Right lobe of liver (tissue), 6 donors: Measurements from ENCODE around the gene NOP16. TPM values are rescaled to one million over a fixed set of nuclear protein-coding genes. Genes with fewer than 3 reads are reported as not detected.
A peak's percentile ranks its signal among the peaks of the same experiment; 100 is the strongest.
"Not testable (repeated sequence)": the region's sequence is repeated elsewhere in the genome, so short reads cannot be mapped to it uniquely, and the experiment has no call there.

Source experiments
- ATAC-seq, 4 donors: fragments of 200-7000 bp; cut with Tn5 transposase; one replicate each; pipeline ENCODE4 v1.9.1; 2020; ENCODE audit warnings: mild to moderate bottlenecking in 4 of 4, moderate library complexity in 4 of 4
- DNase-seq, 3 donors: peaks; one replicate each; pipeline ENCODE4 v3.0.0-alpha.2; 2020
- H3K27ac ChIP-seq, 3 donors: fragments of 200-600 bp; one replicate each; pipeline ENCODE4 v1.8.0; 2022
- H3K27me3 ChIP-seq, 2 donors: fragments of 200-600 bp; one replicate each; pipeline ENCODE4 v1.8.0; 2022
- H3K36me3 ChIP-seq, 4 donors: fragments of 200-600 bp; sonication (generic) in 1 of 4; one replicate each; pipeline versions ENCODE4 v1.5.1 to v1.8.0; 2017 to 2022; ENCODE audit warnings: control low read depth in 1 of 4
- H3K4me1 ChIP-seq, 4 donors: fragments of 200-600 bp; sonication (generic) in 1 of 4; one replicate each; pipeline versions ENCODE4 v1.5.1 to v1.8.0; 2017 to 2022; ENCODE audit warnings: control low read depth in 1 of 4
- H3K4me3 ChIP-seq, 3 donors: fragments of 200-600 bp; one replicate each; pipeline ENCODE4 v1.8.0; 2022
- H3K9me3 ChIP-seq, 4 donors: fragments of 200-600 bp; sonication (generic) in 1 of 4; one replicate each; pipeline versions ENCODE4 v1.5.1 to v1.8.0; 2017 to 2022; ENCODE audit warnings: control low read depth in 1 of 4
- CTCF ChIP-seq, 4 donors: fragments of 200-600 bp in 3 of 4; fragments of 450-650 bp in 1 of 4; IDR thresholded peaks; one replicate each; pipeline versions ENCODE4 v1.5.1 to v1.8.0; 2016 to 2022; ENCODE audit warnings: antibody characterized with exemption in 4 of 4, mild to moderate bottlenecking in 2 of 4
- POLR2A ChIP-seq: fragments of 450-650 bp; IDR thresholded peaks from one replicate; pipeline ENCODE4 v1.6.1; 2017; ENCODE audit warnings: antibody characterized with exemption, mild to moderate bottlenecking
- WGBS: methylation state at CpG from one replicate; pipeline ENCODE4 v1.1.6; 2018; ENCODE audit warnings: low coverage, low lambda C conversion rate; ENCODE audit not compliant: insufficient coverage; ENCODE audit errors: missing lambda C conversion rate; 5-methylcytosine and 5-hydroxymethylcytosine counted together
- intact Hi-C, 2 donors: fragments of 100-400 bp; cut with DNase I; formaldehyde crosslinking; loops; one replicate each; pipeline versions ENCODE4 v1.11.2 to v1.14.1; 2022
- total RNA-seq, 6 experiments: library from RNA; depleted of rRNA in 2 of 6; stranded (reverse); fragments of >200 nt in 2 of 6; fragmentation: NEBNext Ultra II Directional in 3 of 6; extraction: Animal tissue kit (Norgen Biotek cat#: 25700) in 3 of 6; gene quantifications; one replicate each; pipeline versions ENCODE4 v1.1.0 to v1.2.4, GENCODE V29; 2016 to 2023
- donor health status: DM: no; HTN: yes; CAD: no.
- donor health status: DM: no; HTN: no; CAD: no.
- donor health status: DM: no; HTN: no; CAD: no.
- donor health status: DM: no; HTN: yes; CAD: no.
- donor health status: DM: no; HTN: yes; CAD: no.

Gene NOP16
- total RNA-seq, 6 experiments from 2014 or later: 12.8 to 19.6 (median 17.2) TPM

- Histone ChIP-seq H3K4me3 (no peak overlapping the region), H3K4me1 (no peaks in the 10 kb centered on the region), H3K27me3 (no peaks in the 10 kb centered on the region), H3K36me3 (peaks cover 3 to 12% (median 4%) of the 10 kb centered on the region in 4 donors), H3K9me3 (no peaks in the 10 kb centered on the region), H3K27ac (no peak overlapping the region)
- ATAC-seq (no peak), DNase-seq (peak in 1 of 3 donors; percentile 14)
- 94% methylated on average over 5 of the region's 5 CpGs for WGBS
- intact Hi-C loops: no loop called here
- TF ChIP-seq POLR2A: no peak
- TF ChIP-seq CTCF (IDR thresholded peaks at IDR 0.05): no peak
Observed at GRCh38 chr5:176408590-176408989, 20.2 kb upstream of the NOP16 start.

GRCh38 chr5:176408252-176408573 is 19.8 kb upstream of the NOP16 start:
- H3K4me1 ChIP-seq, H3K4me3 ChIP-seq, H3K9me3 ChIP-seq, intact Hi-C loops, H3K27ac ChIP-seq, H3K27me3 ChIP-seq, ATAC-seq: not testable (repeated sequence)
- H3K36me3 ChIP-seq: peaks cover 3 to 12% (median 4%) of the 10 kb centered on the region in 4 donors
- DNase-seq: peak in 1 of 3 donors; percentile 7
- 91% methylated on average over 6 of the region's 10 CpGs for WGBS

GRCh38 chr5:176407456-176408251 is 19.3 kb upstream of the NOP16 start:
- WGBS: 93% methylated on average over 2 of the region's 6 CpGs
- Histone ChIP-seq H3K9me3 (no peaks in the 10 kb centered on the region), H3K4me1 (no peaks in the 10 kb centered on the region), H3K27ac (no peak overlapping the region), H3K27me3 (no peaks in the 10 kb centered on the region), H3K4me3 (no peak overlapping the region), H3K36me3 (peaks cover 3 to 12% (median 4%) of the 10 kb centered on the region in 4 donors)
- DNase-seq: peak in 1 of 3 donors; percentile 38
- peak in 1 of 4 donors; percentile 25 for ATAC-seq
- intact Hi-C loops: no loop called here
- TF ChIP-seq CTCF (IDR thresholded peaks at IDR 0.05) (no peak), POLR2A (no peak)

- intact Hi-C loops: no loop called here
- Histone ChIP-seq H3K27me3 (no peaks in the 10 kb centered on the region), H3K4me3 (no peak overlapping the region), H3K27ac (no peak overlapping the region), H3K36me3 (peaks cover 3 to 12% (median 4%) of the 10 kb centered on the region in 4 donors), H3K4me1 (no peaks in the 10 kb centered on the region), H3K9me3 (no peaks in the 10 kb centered on the region)
- no peak for ATAC-seq
- WGBS: 76% methylated on average over 4 of the region's 9 CpGs
- peak in 1 of 3 donors; percentile 35 for DNase-seq
- TF ChIP-seq POLR2A (no peak), CTCF (IDR thresholded peaks at IDR 0.05) (no peak)
Observed at GRCh38 chr5:176406436-176407052, 18.1 kb upstream of the NOP16 start.
